ELR (cell line): ENCODE results near the gene EGLN3.
"Not testable (repeated sequence)": the region's sequence is repeated elsewhere in the genome, so short reads cannot be mapped to it uniquely, and the experiment has no call there.

Experiments used
- DNase-seq: peaks from one replicate; pipeline ENCODE4 v3.0.0-alpha.2; 2015; ENCODE audit warnings: low read depth

EGLN3 gene

DNA sequence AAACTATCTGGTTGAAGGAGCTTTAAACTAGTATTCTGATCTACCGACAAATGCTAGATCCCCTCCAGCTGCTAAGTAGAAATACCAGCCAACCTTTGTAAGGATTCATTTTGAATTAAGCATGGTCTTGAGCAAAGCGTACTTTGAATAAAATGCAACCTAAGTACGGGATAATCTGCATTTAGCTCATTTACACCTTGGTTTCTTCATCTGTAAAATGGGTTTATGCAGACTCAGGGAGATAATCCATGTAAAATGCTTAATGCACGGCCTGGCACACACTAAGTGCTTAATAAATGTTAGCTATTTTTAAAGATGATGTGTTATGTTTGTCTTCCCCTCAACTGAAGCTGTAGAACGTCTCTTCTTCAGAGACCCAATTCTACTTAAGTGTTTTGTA is 15.9 kb downstream of the EGLN3 start:
- no peak for DNase-seq

DNA sequence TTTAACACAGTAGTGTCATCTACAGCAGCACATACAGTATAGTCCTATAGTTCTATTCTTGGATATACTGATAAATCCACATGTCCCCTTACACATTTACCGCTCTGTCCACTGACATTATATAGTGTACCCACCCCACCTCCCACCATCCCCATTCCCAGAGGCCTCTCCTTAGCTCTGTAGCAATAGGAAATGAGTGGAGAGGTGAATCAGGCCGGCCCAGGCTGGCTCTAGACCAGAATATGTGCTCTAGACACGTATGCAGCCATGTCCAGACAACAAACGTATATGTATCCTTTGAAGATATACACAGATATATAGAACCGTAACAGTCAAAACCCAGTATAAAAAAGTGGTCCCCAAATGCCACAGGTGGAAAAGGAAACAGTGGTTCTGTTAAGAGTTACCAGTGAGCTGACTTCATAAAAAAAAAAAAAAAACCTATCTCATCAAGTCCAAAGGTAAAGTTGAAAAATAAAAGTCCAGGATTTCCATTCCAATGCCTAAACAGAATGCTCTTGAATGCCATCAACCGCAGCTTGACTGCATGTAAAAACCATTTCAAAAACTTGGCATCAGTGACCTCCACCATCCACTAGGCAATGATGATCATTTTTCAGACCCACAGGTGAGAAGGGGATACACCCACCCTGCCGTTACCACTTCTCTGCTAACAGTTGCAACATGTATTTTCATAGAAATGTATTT is 16.7 kb downstream of the EGLN3 start:
- no peak for DNase-seq

DNA sequence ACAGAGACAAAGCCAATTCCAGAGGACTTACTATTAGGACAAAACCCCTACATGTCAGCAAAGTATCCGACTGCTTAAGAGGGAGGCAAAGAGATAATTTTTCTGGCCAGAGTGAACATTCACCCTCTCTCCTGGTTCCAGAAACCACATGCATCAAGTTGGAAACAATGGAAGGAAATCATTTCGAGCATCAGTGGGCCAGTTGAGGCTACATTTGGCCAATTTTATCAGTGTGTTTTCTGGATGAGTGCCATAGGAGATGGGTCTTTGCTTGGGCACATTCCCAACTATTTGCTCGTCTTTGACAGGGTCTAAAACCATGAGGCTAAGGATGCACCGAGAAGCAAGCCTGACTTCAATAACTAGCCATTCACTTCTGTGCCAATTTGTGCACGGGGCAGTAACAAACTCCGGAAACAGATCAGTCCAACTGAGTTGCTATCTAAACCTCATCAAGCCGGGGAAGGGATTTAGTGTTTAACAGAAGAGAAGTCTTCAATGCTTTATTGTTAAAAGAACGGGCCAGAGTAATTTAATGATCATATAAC is 17.4 kb downstream of the EGLN3 start:
- DNase-seq, result no peak

DNA sequence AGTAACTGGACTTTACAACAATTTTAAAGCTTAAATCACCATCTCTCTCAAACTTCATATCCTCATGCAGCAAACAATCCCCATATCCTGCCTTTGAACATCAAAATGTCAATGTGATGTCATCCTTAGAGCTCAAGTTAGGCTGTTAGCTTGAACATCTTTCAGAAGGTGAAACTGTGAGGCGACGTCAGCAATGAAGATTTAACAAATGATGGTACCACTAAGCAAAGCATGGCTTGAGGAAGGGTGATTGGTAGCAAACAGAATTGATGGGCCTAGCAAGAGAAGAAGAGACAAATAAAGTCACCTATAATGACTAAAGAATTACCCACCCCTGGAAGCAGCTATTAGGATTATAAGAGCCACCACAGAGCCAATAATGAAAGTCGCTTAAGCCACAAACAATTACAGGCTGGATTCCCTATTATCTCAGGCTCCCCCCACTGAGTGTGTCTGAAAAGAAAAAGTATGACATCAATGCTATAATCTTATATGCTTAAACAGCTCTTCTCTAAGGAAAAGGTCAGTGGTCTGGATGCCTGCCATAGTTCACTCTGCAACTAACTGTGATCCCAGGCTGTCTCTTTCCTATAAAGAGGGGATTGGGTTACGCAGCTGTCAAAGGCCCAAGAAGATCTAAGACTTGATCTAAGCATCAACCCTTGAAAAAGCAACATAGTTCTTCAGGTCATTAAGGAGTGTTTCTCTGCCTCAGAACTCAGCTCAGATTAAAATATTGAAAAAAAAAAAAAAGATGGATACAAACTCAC is 18.1 kb downstream of the EGLN3 start:
- no peak for DNase-seq

DNA sequence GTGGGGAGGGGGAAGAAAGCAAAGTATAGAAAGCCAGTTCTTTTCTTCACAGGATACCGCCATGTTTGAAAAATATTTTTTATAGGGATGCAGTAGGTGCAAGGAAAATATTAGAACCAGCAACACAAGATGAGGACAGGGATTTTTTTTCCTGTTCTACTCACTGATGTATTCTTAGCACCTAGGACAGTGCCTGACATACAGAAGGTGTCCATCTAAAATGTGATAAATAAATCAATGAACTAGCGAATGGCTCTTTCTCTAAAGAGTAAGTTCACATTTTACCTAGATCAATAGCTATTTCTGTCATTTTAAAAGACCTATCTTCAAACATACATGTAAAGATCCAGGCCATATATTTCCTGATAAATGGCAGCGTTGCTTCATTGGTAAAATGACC is 18.8 kb downstream of the EGLN3 start:
- DNase-seq, result no peak

DNA sequence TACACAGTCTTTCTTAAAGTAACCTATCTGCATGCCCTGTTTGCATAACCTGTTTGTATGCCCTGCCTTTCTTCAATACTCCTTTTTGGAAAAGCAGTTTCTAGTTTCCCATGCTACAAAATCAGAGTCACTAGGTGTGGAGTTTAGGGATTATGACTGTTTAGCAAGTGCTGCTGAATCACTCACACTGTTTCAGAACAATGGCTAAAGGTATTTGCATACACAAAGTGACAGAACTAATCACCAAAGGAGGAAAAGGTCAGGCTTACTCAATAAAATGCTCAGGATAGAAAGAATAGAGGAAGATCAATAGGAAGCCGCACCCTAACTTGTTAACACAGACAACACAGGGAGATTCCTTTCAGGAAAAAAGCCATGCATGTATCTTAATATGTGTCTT is 19.4 kb downstream of the EGLN3 start:
- DNase-seq, result no peak

DNA sequence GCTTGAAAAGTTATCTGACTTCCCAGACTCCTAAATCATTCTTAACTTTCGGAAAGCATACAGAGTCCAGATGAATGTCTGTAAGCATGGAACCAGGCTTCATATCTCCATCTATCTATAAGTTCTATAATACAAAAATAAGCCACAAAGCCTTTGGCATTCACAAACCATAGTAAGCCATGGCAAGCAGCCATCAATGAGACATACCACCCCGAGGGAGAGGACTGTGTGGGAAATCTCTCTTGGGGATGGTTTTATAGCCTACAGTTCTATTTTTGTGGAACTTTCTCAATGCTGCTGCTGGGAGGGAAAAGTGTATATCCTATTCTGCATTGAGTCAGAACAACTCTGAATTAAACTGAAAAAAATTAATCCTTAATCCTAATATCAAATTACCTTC is 20.4 kb downstream of the EGLN3 start:
- DNase-seq, result no peak

DNA sequence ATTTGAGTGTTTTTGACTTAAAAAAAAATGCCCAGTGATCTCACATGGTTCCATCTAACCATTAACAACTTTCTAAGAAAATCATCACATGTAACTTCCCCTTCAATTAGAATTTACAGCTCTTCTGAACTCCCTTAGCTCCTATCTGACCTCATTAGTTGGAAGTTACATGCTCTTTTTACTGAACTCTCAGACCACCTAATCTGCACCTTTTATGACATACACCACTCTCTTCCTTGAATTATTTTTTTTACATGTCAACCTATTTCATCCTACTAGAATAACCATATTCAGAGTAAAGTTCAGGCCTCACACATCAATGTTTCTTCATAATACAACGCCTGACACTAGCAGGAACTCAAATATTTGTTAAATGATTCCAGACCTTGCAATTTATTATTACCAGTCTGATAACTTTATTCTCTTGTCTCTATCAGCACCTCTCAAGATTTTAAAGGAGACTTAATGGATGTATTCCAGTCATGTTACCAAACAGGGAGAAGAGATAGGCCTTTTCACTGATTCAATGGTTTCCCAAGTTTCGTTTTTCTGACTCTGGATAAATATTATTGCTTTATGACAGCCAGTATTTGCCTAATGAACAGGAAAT is 21.0 kb downstream of the EGLN3 start:
- DNase-seq, result no peak

DNA sequence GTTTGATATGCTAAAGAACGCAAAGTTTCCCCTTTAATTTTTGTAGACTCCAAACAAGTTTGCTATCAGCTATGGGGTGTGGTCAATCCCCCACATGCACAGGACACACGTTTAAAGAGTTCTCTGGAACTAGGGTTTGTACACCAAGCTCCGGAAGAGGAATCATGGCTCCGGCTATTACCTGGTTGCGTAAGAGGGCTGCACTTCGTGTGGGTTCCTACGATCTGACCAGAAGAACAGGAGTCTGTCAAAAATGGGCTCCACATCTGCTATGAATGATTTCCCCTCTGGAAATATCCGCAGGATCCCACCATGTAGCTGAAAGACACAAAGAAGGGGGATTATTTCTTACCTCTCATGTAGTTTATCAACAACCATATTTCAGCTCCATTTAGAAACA is 22.0 kb downstream of the EGLN3 start:
- DNase-seq, result no peak

DNA sequence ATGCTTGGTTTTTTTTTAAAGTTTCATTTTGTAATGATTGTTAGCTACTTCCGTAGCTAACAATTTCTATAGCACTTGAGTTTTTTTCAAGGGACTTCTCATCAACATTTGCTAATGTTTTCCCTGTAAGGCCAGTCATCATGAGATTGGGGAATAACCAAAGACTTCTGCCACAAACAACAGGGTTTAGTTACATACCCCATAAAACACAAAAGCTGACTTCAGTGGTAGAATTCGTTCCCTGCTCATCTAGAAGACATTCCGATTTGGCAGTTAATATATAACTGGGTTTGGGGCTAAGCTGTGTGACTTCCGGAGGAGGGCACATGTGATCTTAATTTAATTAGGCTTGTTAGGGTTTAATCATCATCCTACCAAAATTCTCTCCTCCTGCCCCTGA is 22.9 kb downstream of the EGLN3 start:
- no peak for DNase-seq

DNA sequence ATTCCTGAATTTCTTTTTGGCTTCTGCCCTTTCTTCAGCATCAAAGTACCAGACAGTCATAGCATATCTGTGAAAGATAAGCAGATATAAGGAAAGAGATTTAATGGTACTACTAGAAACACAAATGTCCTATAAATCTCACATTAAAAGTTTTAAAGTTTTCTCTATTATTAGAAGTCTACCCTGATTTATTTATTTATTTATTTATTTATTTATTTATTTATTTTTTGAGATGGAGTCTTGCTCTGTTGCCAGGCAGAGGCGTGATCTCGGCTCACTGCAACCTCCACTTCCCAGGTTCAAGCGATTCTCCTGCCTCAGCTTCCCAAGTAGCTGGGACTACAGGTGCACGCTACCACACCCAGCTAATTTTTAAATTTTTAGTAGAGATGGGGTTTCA is 23.9 kb downstream of the EGLN3 start:
- DNase-seq, result not testable (repeated sequence)

DNA sequence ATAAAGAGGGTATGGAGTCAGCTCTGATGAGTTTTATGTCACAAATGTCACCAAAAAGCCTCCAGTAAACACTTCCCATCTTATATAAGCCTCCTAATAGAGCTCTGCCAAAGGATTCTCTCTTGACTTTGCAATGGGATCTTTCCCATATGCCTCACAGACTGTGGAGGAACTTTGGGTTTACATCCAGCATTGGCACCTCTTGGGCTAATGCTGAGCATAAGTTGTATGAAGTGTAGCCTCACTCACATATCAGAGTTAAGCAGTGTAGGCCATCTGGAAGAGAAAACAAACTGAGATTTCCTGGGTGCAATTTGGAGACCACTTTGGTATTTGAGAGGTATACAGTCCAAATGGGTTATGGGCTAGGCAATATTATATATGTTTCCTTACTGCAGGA is 24.9 kb downstream of the EGLN3 start:
- DNase-seq, result no peak

DNA sequence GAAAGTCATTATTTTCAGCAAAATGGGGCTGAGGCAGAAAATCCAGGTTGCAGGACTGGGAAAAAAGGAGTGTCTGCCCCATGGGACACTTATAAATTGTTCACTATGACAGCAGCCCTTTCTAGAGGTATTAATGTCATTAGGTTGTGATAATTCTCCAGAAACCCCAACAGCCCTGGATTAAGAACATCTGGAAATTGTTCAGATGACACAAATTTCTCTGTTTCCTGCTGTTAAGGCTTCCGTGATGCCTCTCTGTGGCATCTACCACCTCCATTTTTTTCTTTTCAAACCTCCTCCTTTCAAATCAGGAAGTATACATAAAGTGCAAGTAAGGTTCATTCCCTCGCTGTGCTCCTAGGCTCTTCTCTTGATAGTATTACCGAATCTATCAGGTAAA is 25.6 kb downstream of the EGLN3 start:
- no peak for DNase-seq

DNA sequence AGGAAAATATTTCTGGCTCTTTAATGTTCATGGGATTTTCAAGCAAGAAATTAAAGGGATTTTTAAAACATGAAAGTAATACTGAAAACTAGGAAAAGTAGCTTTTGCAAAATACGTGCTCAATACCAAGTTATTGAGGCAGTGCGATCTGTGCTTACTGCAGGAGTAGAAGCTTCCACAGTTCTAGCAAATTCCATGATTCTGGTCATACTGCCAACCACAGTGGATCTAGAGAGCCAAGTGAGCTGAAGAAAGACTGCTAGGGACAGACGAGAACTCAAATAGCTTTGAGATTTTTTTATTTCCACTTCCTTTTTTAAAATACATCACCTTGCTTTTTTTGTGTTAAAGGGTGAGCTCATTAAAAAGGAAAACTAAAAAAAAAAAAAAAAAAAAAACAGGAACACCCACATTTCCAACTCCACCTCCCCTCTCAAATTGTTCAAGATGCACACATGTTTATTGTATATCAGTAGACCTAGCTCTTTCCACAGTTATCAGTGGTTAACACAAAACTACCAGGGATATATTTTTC is 26.2 kb downstream of the EGLN3 start:
- no peak for DNase-seq

DNA sequence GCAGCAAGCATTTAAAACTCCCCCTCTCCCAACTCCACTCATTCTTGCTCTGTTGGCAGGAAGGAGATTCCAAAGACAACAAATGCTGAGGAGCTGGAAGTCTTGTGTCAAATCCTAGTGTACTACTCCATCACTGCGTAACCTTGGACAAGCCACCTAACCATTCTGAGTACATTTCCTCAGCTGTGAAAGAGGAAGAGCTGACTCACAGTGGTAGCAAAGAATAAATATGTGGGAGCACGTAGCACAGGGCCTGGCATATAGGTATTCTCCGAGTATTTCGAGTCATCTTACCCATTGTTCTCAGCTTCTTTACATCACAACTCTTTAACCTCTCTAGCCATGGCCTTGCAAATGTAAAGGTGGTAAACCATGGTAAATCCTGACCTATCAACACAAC is 28.7 kb downstream of the EGLN3 start:
- no peak for DNase-seq

DNA sequence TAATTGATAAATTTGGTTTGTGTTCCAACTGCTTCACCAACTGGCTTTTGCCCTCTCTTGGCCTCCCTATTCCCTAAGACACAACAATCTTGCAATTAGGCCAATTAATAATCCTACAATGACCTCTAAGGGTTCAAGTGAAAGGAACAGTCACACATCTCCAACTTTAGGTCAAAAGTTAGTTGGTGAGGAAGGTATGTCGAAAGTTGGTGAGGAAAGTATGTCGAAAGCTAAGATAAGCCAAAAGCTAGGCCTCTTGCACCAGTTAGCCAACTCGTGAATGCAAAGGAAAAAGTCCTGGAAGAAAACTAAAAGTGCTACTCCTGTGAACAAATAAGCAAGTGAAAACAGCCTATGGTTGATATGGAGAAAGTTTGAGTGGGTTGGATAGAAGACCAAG is 32.6 kb downstream of the EGLN3 start:
- no peak for DNase-seq

DNA sequence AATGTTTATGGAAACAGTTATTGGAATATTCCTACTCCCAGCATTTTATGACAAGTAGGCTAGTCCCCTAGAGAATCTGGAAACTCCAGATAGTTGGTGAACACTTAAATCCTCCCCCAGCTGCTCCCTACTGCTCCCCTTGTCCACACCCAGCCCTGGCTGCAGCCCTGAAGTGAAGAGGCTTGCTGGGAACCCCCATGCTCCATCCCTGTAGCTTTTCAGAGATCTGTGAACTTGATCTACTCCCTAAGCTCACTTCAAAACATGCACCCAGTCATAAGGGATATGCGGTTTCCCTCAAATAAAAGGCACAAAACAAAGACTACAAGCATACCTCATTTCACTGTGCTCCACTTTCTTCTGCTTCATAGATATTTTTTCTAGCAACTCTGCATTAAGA is 33.2 kb downstream of the EGLN3 start:
- DNase-seq, result no peak

DNA sequence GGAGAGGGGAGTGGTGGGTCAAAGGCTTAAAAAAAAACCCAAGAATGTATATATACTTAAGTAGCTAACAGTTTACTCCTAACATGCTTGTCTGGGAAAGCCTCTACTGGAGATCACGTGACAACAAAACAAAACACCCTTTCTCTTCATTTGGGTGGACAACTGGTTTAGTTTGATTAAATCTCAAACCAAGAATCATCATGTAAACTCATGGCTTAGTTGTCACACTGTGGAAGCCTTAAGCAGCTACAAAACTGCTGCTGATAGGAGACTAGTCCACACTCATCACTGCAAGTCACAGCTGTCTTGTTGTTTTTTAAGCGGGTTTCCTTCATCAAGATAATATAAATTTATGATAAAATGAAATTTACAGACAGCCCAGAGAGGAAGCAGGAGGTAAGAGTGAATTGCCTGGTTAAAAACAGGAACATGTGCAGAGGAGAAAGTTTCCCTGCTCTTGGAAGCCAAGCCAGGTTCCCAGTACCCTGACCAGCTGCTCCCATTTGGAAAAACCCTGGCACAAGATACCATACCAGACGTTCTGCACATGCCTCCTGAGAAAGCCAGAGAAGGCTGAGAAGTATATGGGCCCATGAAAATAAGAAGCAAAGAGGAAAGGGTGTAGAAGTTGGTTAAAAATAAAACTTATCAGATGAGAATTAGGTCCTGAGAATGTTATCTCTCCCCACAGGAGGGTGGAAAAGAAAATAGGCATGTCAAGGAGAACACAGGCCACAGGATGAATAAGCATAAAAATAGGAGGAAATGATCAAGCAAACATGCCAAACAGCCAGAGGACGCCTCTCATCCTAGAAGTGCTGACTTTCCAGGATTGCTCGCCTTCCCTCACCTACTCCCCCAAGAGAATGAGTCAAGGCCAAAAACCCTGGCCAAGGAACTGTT is 34.0 kb downstream of the EGLN3 start:
- DNase-seq, result no peak

DNA sequence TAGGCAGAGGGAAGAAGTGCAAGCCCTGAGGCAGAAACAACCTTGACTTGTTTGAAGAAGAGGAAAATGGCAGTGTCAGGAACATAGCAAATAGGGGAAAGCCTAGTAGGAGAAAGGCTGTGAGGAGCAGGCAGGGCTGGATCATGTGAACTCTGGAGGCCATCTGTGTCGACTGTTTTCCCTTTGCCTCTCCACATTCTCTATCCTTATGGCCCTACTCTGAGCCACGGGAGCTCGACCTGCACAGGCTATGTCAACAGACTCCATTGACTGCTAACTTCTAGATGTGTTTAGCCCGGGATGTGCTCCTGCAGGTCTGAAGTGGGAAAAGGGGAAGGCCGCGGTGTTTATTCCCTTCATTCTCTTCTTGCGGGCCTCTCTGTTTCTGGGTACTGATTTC is 35.2 kb downstream of the EGLN3 start:
- no peak for DNase-seq

DNA sequence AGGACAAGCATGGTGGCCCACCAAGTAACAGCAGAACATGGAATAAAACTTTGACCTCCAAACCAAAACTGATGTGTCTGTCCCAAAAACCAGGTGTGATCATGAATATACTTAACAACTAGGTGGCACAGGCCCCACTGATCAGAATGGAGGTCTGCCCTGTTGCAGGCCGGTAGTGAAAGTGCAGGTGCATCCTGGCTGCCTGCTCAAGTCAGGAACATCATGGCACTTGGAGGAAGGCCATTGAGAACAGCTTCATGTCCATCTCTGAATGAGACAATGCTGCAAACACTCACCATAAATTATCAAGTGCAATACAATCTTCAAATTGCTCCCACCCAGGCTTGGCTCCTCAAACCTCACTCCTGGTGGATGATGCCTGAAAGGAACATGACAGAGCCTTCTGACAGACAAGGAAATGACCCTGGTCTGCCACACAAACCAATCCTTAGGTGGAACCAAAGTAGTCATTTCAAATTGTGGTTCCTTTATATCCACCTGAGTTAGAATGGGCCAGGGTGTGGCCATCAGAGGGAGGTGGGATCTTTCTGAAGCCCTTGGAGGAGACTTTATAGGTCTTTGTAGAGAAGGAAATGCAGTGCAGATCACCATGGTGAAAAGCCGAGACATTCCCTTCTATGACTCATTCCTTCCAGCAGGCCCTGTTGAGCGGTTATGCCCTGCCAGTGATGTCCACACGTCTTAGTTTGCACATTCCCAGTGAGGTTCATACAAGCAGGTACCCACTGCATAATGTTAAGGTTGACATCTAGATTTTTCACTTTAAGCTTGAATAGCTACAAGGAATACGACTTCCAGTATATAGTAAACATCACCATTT is 36.0 kb downstream of the EGLN3 start:
- DNase-seq, result peak; percentile 39

DNA sequence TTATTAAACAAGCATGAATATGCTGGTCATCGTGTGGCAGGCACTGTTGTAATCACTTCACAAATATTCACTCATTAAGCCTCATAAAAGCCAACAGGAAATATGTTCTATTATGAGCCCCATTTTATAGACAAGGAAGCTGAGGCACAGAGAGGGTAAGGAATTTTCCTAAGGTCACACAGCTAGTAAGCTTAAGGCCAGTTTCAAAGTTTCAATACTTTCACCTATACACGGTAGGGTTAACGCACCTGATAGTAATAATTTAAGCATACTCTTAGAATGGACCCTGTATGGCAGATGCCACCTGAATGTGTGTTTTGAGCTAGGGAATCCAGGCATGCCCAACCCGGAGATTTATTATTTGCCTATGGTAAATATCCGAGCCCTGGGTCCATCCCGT is 39.8 kb downstream of the EGLN3 start:
- DNase-seq, result no peak
